Measurements from ENCODE around the gene RGL1.

GRCh38 chr1:183808296-183809027 lies 3.5 kb downstream of the RGL1 start:
- TF ChIP-seq, protein P1, sequence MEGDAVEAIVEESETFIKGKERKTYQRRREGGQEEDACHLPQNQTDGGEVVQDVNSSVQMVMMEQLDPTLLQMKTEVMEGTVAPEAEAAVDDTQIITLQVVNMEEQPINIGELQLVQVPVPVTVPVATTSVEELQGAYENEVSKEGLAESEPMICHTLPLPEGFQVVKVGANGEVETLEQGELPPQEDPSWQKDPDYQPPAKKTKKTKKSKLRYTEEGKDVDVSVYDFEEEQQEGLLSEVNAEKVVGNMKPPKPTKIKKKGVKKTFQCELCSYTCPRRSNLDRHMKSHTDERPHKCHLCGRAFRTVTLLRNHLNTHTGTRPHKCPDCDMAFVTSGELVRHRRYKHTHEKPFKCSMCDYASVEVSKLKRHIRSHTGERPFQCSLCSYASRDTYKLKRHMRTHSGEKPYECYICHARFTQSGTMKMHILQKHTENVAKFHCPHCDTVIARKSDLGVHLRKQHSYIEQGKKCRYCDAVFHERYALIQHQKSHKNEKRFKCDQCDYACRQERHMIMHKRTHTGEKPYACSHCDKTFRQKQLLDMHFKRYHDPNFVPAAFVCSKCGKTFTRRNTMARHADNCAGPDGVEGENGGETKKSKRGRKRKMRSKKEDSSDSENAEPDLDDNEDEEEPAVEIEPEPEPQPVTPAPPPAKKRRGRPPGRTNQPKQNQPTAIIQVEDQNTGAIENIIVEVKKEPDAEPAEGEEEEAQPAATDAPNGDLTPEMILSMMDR (IDR thresholded peaks at IDR 0.05; ENCODE audit: low read length) = no peak
- TF ChIP-seq EZH2phosphoT487 (IDR thresholded peaks at IDR 0.05; ENCODE audit: low read length) = no peak
- no peak for TF ChIP-seq EZH2 (optimal IDR thresholded peaks at IDR 0.05; ENCODE audit: low read depth, low read length)

Measured in MM.1S (cell line).